ENCODE data around the gene TXNRD2.

DNA sequence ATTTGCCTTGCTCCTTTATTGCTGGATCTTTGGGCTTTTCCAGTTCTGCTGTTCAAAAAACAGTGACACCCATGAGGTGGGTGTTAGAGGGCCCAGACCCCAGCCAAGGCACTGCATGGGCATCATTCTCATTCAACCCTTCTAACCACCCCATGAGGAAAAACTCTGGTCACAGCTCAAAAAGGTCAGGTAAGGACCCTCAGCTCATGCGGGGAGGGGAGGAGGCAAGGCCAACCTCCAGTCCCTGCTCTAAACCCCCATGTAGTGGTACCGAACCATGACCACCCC is 94.3 kb downstream of the TXNRD2 start:
- TF ChIP-seq POLR2A (IDR thresholded peaks at IDR 0.05; ENCODE audit: low read depth, low read length) (no peak), POLR2AphosphoS5 (IDR thresholded peaks at IDR 0.05; ENCODE audit: low read depth, low read length) (no peak), PAX5 (IDR thresholded peaks at IDR 0.05; ENCODE audit: insufficient read depth, low read length, severe bottlenecking) (no peak)
